K562 (cell line): ENCODE measurements around the gene CLNK. TPM values are rescaled to one million over a fixed set of nuclear protein-coding genes. Genes with fewer than 3 reads are reported as not detected.

Experiments used
- ARID3B ChIP-seq: fragments of 250-450 bp; sonication (Bioruptor Pico); IDR thresholded peaks from 2 replicates; pipeline ENCODE4 v1.4.0; 2020; ENCODE audit warnings: borderline replicate concordance
- BRD4 ChIP-seq: fragments of 200-600 bp; sonication (generic); IDR thresholded peaks from 2 replicates; pipeline ENCODE4 v1.6.1; 2017; ENCODE audit warnings: inconsistent platforms
- CBX1 ChIP-seq: sonication (generic); IDR thresholded peaks from 2 replicates; pipeline ENCODE4 v1.6.1; 2016; ENCODE audit warnings: antibody characterized with exemption, low read depth, mild to moderate bottlenecking
- CHD2 ChIP-seq: IDR thresholded peaks from 2 replicates; pipeline ENCODE4 v1.6.1; 2011; ENCODE audit warnings: low read depth, low read length
- E2F3 ChIP-seq: fragments of 250-450 bp; sonication (Bioruptor Pico); IDR thresholded peaks from 2 replicates; pipeline ENCODE4 v1.4.0; 2020; ENCODE audit warnings: mild to moderate bottlenecking
- HDAC2 ChIP-seq: fragments of 450-650 bp; IDR thresholded peaks from 2 replicates; pipeline ENCODE4 v1.6.1; 2016; ENCODE audit warnings: mild to moderate bottlenecking
- HEY1 ChIP-seq: fragments of 250-450 bp; sonication (Bioruptor Pico); IDR thresholded peaks from 2 replicates; pipeline ENCODE4 v1.5.0; 2020; ENCODE audit warnings: mild to moderate bottlenecking, moderate library complexity, borderline replicate concordance
- L3MBTL2 ChIP-seq: fragments of 450-650 bp; IDR thresholded peaks from 2 replicates; pipeline ENCODE4 v1.6.1; 2016; ENCODE audit warnings: mild to moderate bottlenecking, moderate library complexity
- MXI1 ChIP-seq: IDR thresholded peaks from 2 replicates; pipeline ENCODE4 v1.6.1; 2011; ENCODE audit warnings: low read depth, mild to moderate bottlenecking, improper control_type of control experiment, low read length
- NFE2L1 ChIP-seq: fragments of 450-650 bp; IDR thresholded peaks from 2 replicates; pipeline ENCODE4 v1.6.1; 2016; ENCODE audit warnings: missing genetic modification characterization, low read depth, mild to moderate bottlenecking, missing compliant biosample characterization, moderate library complexity, borderline replicate concordance
- NR2C1 ChIP-seq, 2 experiments: fragments of 450-650 bp; IDR thresholded peaks; 2 replicates each; pipeline ENCODE4 v1.6.1; 2017; ENCODE audit warnings: mild to moderate bottlenecking in 2 of 2, antibody characterized with exemption in 1 of 2, inconsistent platforms in 1 of 2, missing compliant biosample characterization in 1 of 2, missing genetic modification characterization in 1 of 2
- PHF8 ChIP-seq: fragments of 200-600 bp; sonication (generic); IDR thresholded peaks from 2 replicates; pipeline ENCODE4 v1.6.1; 2012; ENCODE audit warnings: mixed run types, mild to moderate bottlenecking, inconsistent platforms, low read length, moderate library complexity, borderline replicate concordance
- POLR2G ChIP-seq: fragments of 200-400 bp; formaldehyde crosslinking; IDR thresholded peaks from 2 replicates; pipeline ENCODE4 v1.6.1; 2017; ENCODE audit warnings: low read depth, mild to moderate bottlenecking, antibody characterized with exemption, low read length, moderate library complexity
- RBBP5 ChIP-seq: fragments of 200-600 bp; sonication (generic); IDR thresholded peaks from 2 replicates; pipeline ENCODE4 v1.6.1; 2012; ENCODE audit warnings: borderline replicate concordance, mild to moderate bottlenecking, low read length, control low read depth, inconsistent platforms; ENCODE audit not compliant: insufficient read depth, poor library complexity, severe bottlenecking
- STAG1 ChIP-seq: sonication (generic); formaldehyde crosslinking; IDR thresholded peaks from 2 replicates; pipeline ENCODE4 v1.5.0; 2020; ENCODE audit warnings: missing genetic modification reagents, borderline replicate concordance
- ZBTB26 ChIP-seq: fragments of 450-650 bp; formaldehyde crosslinking; IDR thresholded peaks from 2 replicates; pipeline ENCODE4 v1.4.0; 2022; ENCODE audit warnings: missing genetic modification characterization
- ZKSCAN3 ChIP-seq: fragments of 250-450 bp; sonication (Bioruptor Pico); IDR thresholded peaks from 2 replicates; pipeline ENCODE4 v1.4.0; 2020
- ZNF639 ChIP-seq, 2 experiments: fragments of 200-800 bp in 1 of 2; sonication (Bioruptor generic) in 1 of 2; sonication (generic) in 1 of 2; formaldehyde crosslinking in 1 of 2; IDR thresholded peaks in 1 of 2; conservative IDR thresholded peaks in 1 of 2; 2 replicates each; pipeline versions ENCODE4 v1.5.0 to v1.6.1; 2016 to 2020; ENCODE audit warnings: missing compliant biosample characterization in 1 of 2, missing genetic modification characterization in 1 of 2, missing genetic modification reagents in 1 of 2
- polyA plus RNA-seq, 8 experiments: library from polyadenylated mRNA; depleted of rRNA in 4 of 8; stranded (reverse) in 5 of 8; unstranded in 3 of 8; fragments of >200 nt; fragmentation: Nextera tagmentation in 2 of 8; fragmentation: Illumina TruSeq in 1 of 8; extraction: Ambion mirVana in 2 of 8; extraction: Trizol in 1 of 8; gene quantifications; 2 replicates each; pipeline versions ENCODE4 v1.2.1 to v1.2.3, GENCODE V29; 2011 to 2014; ENCODE audit warnings: inconsistent platforms in 1 of 8, missing spikeins in 1 of 8
- total RNA-seq, 7 experiments: library from RNA; depleted of rRNA in 6 of 7; stranded (reverse); fragments of >200 nt in 6 of 7; fragmentation: Illumina TruSeq in 2 of 7; extraction: Trizol in 2 of 7; gene quantifications; 2 replicates each; pipeline versions ENCODE4 v1.2.1 to v1.2.3, GENCODE V29; 2011 to 2021; ENCODE audit warnings: low replicate concordance in 1 of 7
- TF ChIP-seq, protein P1 (sequence below): fragments of 450-650 bp; formaldehyde crosslinking; IDR thresholded peaks from 2 replicates; pipeline ENCODE4 v1.4.0; 2020; ENCODE audit warnings: mild to moderate bottlenecking, mixed read lengths
- TF ChIP-seq, protein P2 (sequence below): fragments of 450-650 bp; IDR thresholded peaks from 2 replicates; pipeline ENCODE4 v1.6.1; 2017; ENCODE audit warnings: mild to moderate bottlenecking, moderate library complexity

The CLNK gene
- total and polyA plus RNA-seq, 9 of the 15 experiments (the other 6 are each of a cell fraction or from before 2014, with no cell fraction given) = not detected

- TF ChIP-seq NR2C1 (IDR thresholded peaks at IDR 0.05) (no peak), NR2C1 (tag; IDR thresholded peaks at IDR 0.05) (no peak), L3MBTL2 (peak; percentile 91), PHF8 (peak; percentile 65; the same call in 1 of the 2 replicates), ARID3B (CRISPR knock-in tag) (no peak), STAG1 (peak; percentile 65), HDAC2 (peak; percentile 85), CBX1 (peak; percentile 49; the same call in 1 of the 2 replicates), ZNF639 (CRISPR knock-in tag; conservative IDR thresholded peaks at IDR 0.05 in 1 of 2, IDR thresholded peaks at IDR 0.05 in 1 of 2) (no peak; a peak in 1 of 4 replicates), E2F3 (CRISPR knock-in tag) (no peak), BRD4 (no peak), ZBTB26 (no peak), NFE2L1 (no peak), ZKSCAN3 (CRISPR knock-in tag) (no peak), HEY1 (CRISPR knock-in tag) (no peak), MXI1 (no peak), CHD2 (no peak; the same call in 1 of the 2 replicates), POLR2G (peak; percentile 77), RBBP5 (peak; percentile 38)
- TF ChIP-seq, protein P1, sequence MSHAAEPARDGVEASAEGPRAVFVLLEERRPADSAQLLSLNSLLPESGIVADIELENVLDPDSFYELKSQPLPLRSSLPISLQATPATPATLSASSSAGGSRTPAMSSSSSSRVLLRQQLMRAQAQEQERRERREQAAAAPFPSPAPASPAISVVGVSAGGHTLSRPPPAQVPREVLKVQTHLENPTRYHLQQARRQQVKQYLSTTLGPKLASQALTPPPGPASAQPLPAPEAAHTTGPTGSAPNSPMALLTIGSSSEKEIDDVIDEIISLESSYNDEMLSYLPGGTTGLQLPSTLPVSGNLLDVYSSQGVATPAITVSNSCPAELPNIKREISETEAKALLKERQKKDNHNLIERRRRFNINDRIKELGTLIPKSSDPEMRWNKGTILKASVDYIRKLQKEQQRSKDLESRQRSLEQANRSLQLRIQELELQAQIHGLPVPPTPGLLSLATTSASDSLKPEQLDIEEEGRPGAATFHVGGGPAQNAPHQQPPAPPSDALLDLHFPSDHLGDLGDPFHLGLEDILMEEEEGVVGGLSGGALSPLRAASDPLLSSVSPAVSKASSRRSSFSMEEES (CRISPR knock-in tag) = no peak
- TF ChIP-seq, protein P2, sequence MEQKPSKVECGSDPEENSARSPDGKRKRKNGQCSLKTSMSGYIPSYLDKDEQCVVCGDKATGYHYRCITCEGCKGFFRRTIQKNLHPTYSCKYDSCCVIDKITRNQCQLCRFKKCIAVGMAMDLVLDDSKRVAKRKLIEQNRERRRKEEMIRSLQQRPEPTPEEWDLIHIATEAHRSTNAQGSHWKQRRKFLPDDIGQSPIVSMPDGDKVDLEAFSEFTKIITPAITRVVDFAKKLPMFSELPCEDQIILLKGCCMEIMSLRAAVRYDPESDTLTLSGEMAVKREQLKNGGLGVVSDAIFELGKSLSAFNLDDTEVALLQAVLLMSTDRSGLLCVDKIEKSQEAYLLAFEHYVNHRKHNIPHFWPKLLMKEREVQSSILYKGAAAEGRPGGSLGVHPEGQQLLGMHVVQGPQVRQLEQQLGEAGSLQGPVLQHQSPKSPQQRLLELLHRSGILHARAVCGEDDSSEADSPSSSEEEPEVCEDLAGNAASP = no peak
These were observed 223.3 kb downstream of the CLNK start (continued) for GRCh38 chr4:10461091-10461849.
